ENCODE measurements around the gene EIF1. TPM values are rescaled to one million over a fixed set of nuclear protein-coding genes. Genes with fewer than 3 reads are reported as not detected.

EIF1 gene
- total and polyA plus RNA-seq, 9 donors: 270 to 1,340 (median 813) TPM

DNA sequence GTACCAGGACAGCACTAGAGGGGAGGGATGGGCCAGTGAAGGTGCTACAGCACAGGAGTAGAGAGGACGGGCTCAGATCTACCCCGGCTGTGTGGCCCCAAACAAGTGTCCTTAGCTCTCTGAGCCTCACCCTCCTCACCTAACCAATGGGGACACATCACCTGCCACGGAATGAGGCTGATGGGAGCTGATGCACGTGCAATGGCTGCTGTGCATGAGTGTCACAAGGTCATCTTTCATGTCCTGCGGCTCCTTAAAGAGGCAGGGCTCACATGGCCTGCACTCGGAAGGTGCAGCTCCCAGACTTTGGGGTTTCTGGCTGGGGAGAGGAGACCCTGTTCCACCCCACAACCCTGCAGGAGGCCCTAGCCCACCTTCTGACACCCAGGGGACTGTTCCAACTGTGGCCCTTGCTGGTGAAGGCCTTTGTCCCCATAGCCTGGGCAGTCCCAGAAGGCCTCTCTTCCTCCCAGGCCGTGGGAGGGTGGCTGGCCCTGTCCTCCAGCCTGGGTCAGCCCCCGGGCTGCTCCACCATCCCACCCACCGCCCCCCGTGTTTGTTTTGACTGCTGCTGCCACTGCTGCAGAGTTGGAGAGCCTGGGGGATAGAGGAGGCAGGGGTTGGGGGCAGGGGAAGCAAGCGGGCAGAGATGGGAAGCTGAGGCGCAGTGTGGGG lies 35.3 kb downstream of the EIF1 start:
- Histone ChIP-seq H3K27ac (no peak overlapping the region), H3K4me3 (no peak overlapping the region), H3K9me3 (no peaks in the 10 kb centered on the region), H3K27me3 (no peaks in the 10 kb centered on the region), H3K36me3 (no peaks in the 10 kb centered on the region), H3K4me1 (ENCODE audit: insufficient read depth) (no peaks in the 10 kb centered on the region)
- intact Hi-C loops (cut with DNase I): no loop called here
- 70 to 72% (median 70%) methylated on average over 11 to 12 of the region's 12 CpGs for WGBS, 3 donors
- TF ChIP-seq, protein P1, sequence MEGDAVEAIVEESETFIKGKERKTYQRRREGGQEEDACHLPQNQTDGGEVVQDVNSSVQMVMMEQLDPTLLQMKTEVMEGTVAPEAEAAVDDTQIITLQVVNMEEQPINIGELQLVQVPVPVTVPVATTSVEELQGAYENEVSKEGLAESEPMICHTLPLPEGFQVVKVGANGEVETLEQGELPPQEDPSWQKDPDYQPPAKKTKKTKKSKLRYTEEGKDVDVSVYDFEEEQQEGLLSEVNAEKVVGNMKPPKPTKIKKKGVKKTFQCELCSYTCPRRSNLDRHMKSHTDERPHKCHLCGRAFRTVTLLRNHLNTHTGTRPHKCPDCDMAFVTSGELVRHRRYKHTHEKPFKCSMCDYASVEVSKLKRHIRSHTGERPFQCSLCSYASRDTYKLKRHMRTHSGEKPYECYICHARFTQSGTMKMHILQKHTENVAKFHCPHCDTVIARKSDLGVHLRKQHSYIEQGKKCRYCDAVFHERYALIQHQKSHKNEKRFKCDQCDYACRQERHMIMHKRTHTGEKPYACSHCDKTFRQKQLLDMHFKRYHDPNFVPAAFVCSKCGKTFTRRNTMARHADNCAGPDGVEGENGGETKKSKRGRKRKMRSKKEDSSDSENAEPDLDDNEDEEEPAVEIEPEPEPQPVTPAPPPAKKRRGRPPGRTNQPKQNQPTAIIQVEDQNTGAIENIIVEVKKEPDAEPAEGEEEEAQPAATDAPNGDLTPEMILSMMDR (IDR thresholded peaks at IDR 0.05): no peak
- no peak for TF ChIP-seq POLR2A (IDR thresholded peaks at IDR 0.05)
- TF ChIP-seq EP300 (IDR thresholded peaks at IDR 0.05): no peak
- DNase-seq: no peak

GRCh38 chr17:41724476-41725050 lies 35.9 kb downstream of the EIF1 start:
- Histone ChIP-seq H3K27me3 (no peaks in the 10 kb centered on the region), H3K36me3 (no peaks in the 10 kb centered on the region), H3K9me3 (no peaks in the 10 kb centered on the region), H3K4me1 (ENCODE audit: insufficient read depth) (no peaks in the 10 kb centered on the region), H3K27ac (no peak overlapping the region), H3K4me3 (no peak overlapping the region)
- 44 to 53% (median 52%) methylated on average over 16 to 17 of the region's 17 CpGs for WGBS, 3 donors
- intact Hi-C loops (cut with DNase I): no loop called here
- TF ChIP-seq, protein P1 (IDR thresholded peaks at IDR 0.05): no peak
- TF ChIP-seq EP300 (IDR thresholded peaks at IDR 0.05) (no peak), POLR2A (IDR thresholded peaks at IDR 0.05) (no peak)
- DNase-seq: no peak

DNA sequence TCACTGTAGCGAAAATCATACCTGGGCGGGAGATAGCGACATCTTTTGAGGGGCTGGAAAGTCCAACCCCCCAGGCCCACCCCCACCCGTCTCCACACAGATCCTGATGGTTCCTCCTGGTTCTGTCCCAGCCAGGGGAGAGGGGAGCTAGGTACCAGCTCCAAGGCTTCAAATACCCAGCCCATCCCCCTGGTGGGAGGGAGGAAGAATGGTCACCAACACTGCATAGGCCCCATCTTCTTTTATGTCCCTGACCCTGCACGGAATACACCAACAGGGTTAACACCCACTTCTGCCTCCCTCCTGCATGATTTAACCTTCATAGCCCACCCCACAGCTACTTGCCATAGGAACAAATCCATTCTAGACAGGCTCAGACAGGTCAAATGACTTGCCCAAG lies 36.4 kb downstream of the EIF1 start:
- Histone ChIP-seq H3K27ac (no peak overlapping the region), H3K4me1 (ENCODE audit: insufficient read depth) (no peaks in the 10 kb centered on the region), H3K36me3 (no peaks in the 10 kb centered on the region), H3K4me3 (no peak overlapping the region), H3K9me3 (no peaks in the 10 kb centered on the region), H3K27me3 (no peaks in the 10 kb centered on the region)
- intact Hi-C loops (cut with DNase I): no loop called here
- no peak for TF ChIP-seq POLR2A (IDR thresholded peaks at IDR 0.05)
- TF ChIP-seq, protein P1 (IDR thresholded peaks at IDR 0.05): no peak
- TF ChIP-seq EP300 (IDR thresholded peaks at IDR 0.05): no peak
- DNase-seq: no peak
- 74 to 90% (median 86%) methylated on average over 5 of the region's 5 CpGs for WGBS, 3 donors

GRCh38 chr17:41728056-41728455 lies 39.4 kb downstream of the EIF1 start:
- H3K27ac ChIP-seq: no peak overlapping the region
- no peaks in the 10 kb centered on the region for H3K9me3 ChIP-seq
- H3K4me3 ChIP-seq: no peak overlapping the region
- H3K4me1 ChIP-seq (ENCODE audit: insufficient read depth): no peaks in the 10 kb centered on the region
- TF ChIP-seq POLR2A (IDR thresholded peaks at IDR 0.05) (no peak), EP300 (IDR thresholded peaks at IDR 0.05) (no peak)
- TF ChIP-seq, protein P1 (IDR thresholded peaks at IDR 0.05): no peak
- H3K36me3 ChIP-seq: no peaks in the 10 kb centered on the region
- 67 to 91% (median 72%) methylated on average over 12 of the region's 12 CpGs for WGBS, 3 donors
- DNase-seq: no peak
- intact Hi-C loops (cut with DNase I): no loop called here
- no peaks in the 10 kb centered on the region for H3K27me3 ChIP-seq
